AG09309 (cell line): ENCODE measurements around the gene NDC80.

Source experiments
- DNase-seq: peaks from one replicate; pipeline ENCODE4 v3.0.0-alpha.2; 2010; ENCODE audit warnings: low read depth
- H3K4me3 ChIP-seq: 2 replicates; pipeline ENCODE4 v1.5.1; 2011; ENCODE audit warnings: mild to moderate bottlenecking, low read depth, low read length, moderate library complexity; ENCODE audit not compliant: control insufficient read depth
- CTCF ChIP-seq: IDR thresholded peaks from 2 replicates; pipeline ENCODE4 v1.5.1; 2011; ENCODE audit warnings: mild to moderate bottlenecking, low read depth, low read length, inconsistent platforms; ENCODE audit not compliant: insufficient read depth, control insufficient read depth; ENCODE audit errors: missing control alignments

Gene NDC80

DNA sequence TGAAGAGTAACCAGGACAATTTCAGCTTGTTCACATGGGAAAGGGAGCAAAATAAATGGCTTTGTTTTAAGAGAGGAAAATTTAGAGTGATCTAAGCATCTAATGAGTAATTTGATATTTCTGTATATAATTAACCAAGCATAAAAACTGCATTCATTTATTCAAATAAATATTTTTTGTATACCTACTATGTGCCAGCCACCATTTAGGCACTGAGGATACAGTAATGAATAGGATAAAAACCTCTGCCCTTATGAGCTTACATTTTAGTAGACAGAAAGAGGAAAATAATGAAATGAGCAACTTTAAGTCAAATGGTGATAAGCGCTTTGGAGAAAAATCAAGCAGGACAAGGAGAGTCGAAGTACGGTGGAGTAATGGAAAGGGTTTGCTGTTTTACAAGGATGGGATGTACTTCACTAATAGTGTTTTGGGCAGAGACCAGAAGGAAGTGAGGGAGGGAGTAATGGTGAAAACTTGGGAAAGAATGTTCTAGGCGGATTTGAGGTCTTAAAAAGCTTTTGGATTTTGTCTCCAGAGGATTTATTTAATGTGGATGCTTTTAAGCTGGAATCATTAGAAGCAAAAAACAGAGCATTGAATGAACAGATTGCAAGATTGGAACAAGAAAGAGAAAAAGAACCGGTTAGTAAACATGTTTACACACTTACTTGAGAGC lies 17.4 kb downstream of the NDC80 start:
- no peak for DNase-seq
- no peak for TF ChIP-seq CTCF
- H3K4me3 ChIP-seq = no peak overlapping the region

- no peak for TF ChIP-seq CTCF
- DNase-seq = no peak
Observed at GRCh38 chr18:2589345-2590068, 18.1 kb downstream of the NDC80 start.

GRCh38 chr18:2590303-2590702 lies 18.9 kb downstream of the NDC80 start:
- no peak for DNase-seq
- no peak for TF ChIP-seq CTCF

More at GRCh38 chr18:2589345-2590068, 18.1 kb downstream of the NDC80 start:
- H3K4me3 ChIP-seq = no peak overlapping the region

GRCh38 chr18:2597639-2598038 lies 26.3 kb downstream of the NDC80 start:
- no peak overlapping the region for H3K4me3 ChIP-seq
- DNase-seq = no peak
- no peak for TF ChIP-seq CTCF

More at GRCh38 chr18:2590303-2590702, 18.9 kb downstream of the NDC80 start:
- no peak overlapping the region for H3K4me3 ChIP-seq

GRCh38 chr18:2602844-2603243 lies 31.5 kb downstream of the NDC80 start:
- H3K4me3 ChIP-seq = no peak overlapping the region
- no peak for DNase-seq
- no peak for TF ChIP-seq CTCF

- DNase-seq = no peak
- H3K4me3 ChIP-seq = no peak overlapping the region
- no peak for TF ChIP-seq CTCF
Observed at GRCh38 chr18:2606335-2606734, 35.0 kb downstream of the NDC80 start.
